ENCODE results near the gene ZNF385C. TPM values are rescaled to one million over a fixed set of nuclear protein-coding genes. Genes with fewer than 3 reads are reported as not detected.

ZNF385C gene
- total RNA-seq, 4 donors from 2014 or later, result 0.53 to 1.3 TPM; not detected in 2

GRCh38 chr17:42117397-42118125, 19.3 kb upstream of the ZNF385C start:
- Histone ChIP-seq H3K27ac (no peak overlapping the region), H3K4me1 (peaks cover 0 to 38% (median 10%) of the 10 kb centered on the region in 4 donors), H3K4me3 (no peak overlapping the region), H3K36me3 (no peaks in the 10 kb centered on the region), H3K27me3 (no peaks in the 10 kb centered on the region), H3K9me3 (no peaks in the 10 kb centered on the region)
- no peak for TF ChIP-seq CTCF (IDR thresholded peaks at IDR 0.05)
- no peak for TF ChIP-seq POLR2A (IDR thresholded peaks at IDR 0.05)
- DNase-seq, result peak in 1 of 3 donors; percentile 53

GRCh38 chr17:42116705-42117396, 18.6 kb upstream of the ZNF385C start:
- no peaks in the 10 kb centered on the region for H3K36me3 ChIP-seq
- no peaks in the 10 kb centered on the region for H3K9me3 ChIP-seq
- H3K4me3 ChIP-seq, result no peak overlapping the region
- no peaks in the 10 kb centered on the region for H3K27me3 ChIP-seq
- peak; percentile 85 to 96 (median 94) for DNase-seq
- H3K27ac ChIP-seq, result peak overlapping the region in 1 of 4 donors; percentile 78
- H3K4me1 ChIP-seq, result peaks cover 0 to 33% (median 11%) of the 10 kb centered on the region in 4 donors
- TF ChIP-seq POLR2A (IDR thresholded peaks at IDR 0.05), result no peak
- TF ChIP-seq CTCF (IDR thresholded peaks at IDR 0.05), result peak; percentile 80 to 93 (median 92)

- no peaks in the 10 kb centered on the region for H3K36me3 ChIP-seq
- H3K27ac ChIP-seq, result peak overlapping the region in 1 of 4 donors; percentile 78
These were observed 15.8 kb upstream of the ZNF385C start for GRCh38 chr17:42114118-42114517.

GRCh38 chr17:42113293-42114069, 15.2 kb upstream of the ZNF385C start:
- DNase-seq, result peak in 1 of 3 donors; percentile 49
- peak overlapping the region; percentile 87 to 96 (median 93) for H3K27ac ChIP-seq
- H3K9me3 ChIP-seq, result no peaks in the 10 kb centered on the region
- TF ChIP-seq POLR2A (IDR thresholded peaks at IDR 0.05) (no peak), CTCF (IDR thresholded peaks at IDR 0.05) (no peak)
- H3K36me3 ChIP-seq, result no peaks in the 10 kb centered on the region
- no peak overlapping the region for H3K4me3 ChIP-seq
- H3K27me3 ChIP-seq, result no peaks in the 10 kb centered on the region
- peaks cover 0 to 19% (median 15%) of the 10 kb centered on the region in 4 donors for H3K4me1 ChIP-seq

More at GRCh38 chr17:42114118-42114517, 15.8 kb upstream of the ZNF385C start:
- H3K27me3 ChIP-seq, result no peaks in the 10 kb centered on the region
- TF ChIP-seq CTCF (IDR thresholded peaks at IDR 0.05), result no peak
- no peak for TF ChIP-seq POLR2A (IDR thresholded peaks at IDR 0.05)
- peaks cover 0 to 20% (median 15%) of the 10 kb centered on the region in 4 donors for H3K4me1 ChIP-seq
- DNase-seq, result peak in 1 of 3 donors; percentile 38
- no peaks in the 10 kb centered on the region for H3K9me3 ChIP-seq
- H3K4me3 ChIP-seq, result no peak overlapping the region

GRCh38 chr17:42112552-42113176, 14.4 kb upstream of the ZNF385C start, which contains the start of gene DHX58:
Gene DHX58 (minus strand): TSS chr17:42112714. CDS start chr17:42111892, 822 bp downstream.
- peak in 2 of 3 donors; percentile 80 to 92 for DNase-seq
- peak within 1 kb of the TSS; percentile 87 to 96 (median 93) for H3K27ac ChIP-seq
- H3K27me3 ChIP-seq, result no peaks in the 10 kb centered on the region
- no peaks in the 10 kb centered on the region for H3K9me3 ChIP-seq
- H3K4me3 ChIP-seq, result peak within 1 kb of the TSS; percentile 38 to 60 (median 56)
- H3K4me1 ChIP-seq, result peaks cover 0 to 19% (median 15%) of the 10 kb centered on the region in 4 donors
- no peaks in the 10 kb centered on the region for H3K36me3 ChIP-seq
- peak; percentile 23 to 72 for TF ChIP-seq POLR2A (IDR thresholded peaks at IDR 0.05)
- TF ChIP-seq CTCF (IDR thresholded peaks at IDR 0.05), result no peak
